Measurements from ENCODE around the gene CPTP. TPM values are rescaled to one million over a fixed set of nuclear protein-coding genes. Genes with fewer than 3 reads are reported as not detected.

Gene CPTP
- total and polyA plus RNA-seq, 2 donors (not counting 1 experiment from before 2014, with no cell fraction given) = 17.1 to 18.8 TPM

DNA sequence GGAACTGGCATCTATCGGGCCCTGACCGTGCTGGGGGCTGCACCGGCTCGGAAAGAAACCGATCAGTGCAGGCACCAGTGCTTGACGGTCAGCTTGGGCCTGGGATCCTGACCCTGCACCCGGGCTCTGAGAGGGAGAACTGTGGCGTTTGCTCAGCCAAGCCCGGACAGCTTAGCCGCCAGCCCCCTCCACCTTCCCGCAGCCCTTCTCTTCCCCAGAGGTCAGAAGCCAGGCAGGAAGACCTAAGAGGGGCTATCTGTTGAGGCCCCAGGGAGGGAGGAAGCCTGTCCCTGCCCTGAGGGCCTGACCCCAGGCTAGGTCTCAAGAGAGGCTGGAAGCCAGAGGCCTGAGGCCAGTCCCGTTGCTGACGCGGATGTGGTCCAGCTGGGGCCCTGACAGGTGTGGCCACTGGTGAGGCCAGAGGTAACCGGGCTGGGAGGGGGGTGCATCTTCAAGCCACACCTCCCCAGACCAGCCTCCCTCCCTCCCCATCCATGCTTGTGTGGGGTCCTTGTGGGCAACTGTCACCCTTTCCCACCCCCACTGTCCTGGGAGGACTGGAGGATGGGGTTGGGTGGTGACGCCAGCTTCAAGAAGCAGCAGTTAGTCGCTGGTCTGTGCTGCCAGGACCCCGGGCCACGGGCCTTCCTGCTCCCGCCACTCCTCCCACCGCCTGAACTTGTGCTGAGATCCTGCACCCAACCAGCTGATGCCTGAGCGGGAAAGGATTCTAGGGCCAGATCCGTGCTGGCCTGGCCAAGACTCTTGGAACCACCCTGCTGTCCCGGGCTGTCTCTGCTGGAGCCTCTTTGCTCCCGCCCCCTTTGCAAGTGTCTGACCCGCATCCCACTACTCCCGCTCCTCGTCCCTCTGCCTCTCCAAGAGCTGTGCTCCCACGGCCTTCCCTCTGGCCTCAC is 27.2 kb downstream of the CPTP start:
- ATAC-seq (ENCODE audit: low read depth) (no peak), DNase-seq (no peak)
- Histone ChIP-seq H3K27ac (ENCODE audit: low read length in 2 of 2) (no peak overlapping the region), H3K4me3 (ENCODE audit: control extremely low read depth in 1 of 5, extremely low read depth in 1 of 5, insufficient read depth in 1 of 5, low read depth in 2 of 5, low read length in 4 of 5) (no peak overlapping the region), H3K9ac (ENCODE audit: low read length) (no peak overlapping the region), H4K20me1 (ENCODE audit: control insufficient read depth, insufficient read depth, low read length, poor library complexity, severe bottlenecking) (peaks cover 15% of the 10 kb centered on the region), H3K79me2 (ENCODE audit: control insufficient read depth, insufficient read depth, low read length) (peaks cover 17% of the 10 kb centered on the region), H3K36me3 (replicated peaks in 1 of 2; ENCODE audit: control extremely low read depth in 1 of 2, control insufficient read depth in 1 of 2, extremely low read depth in 1 of 2, insufficient read depth in 2 of 2, low read length in 1 of 2) (no peaks in the 10 kb centered on the region), H3K4me1 (ENCODE audit: control insufficient read depth in 2 of 2, insufficient read depth in 2 of 2, low read length in 2 of 2) (peaks cover 31 to 44% of the 10 kb centered on the region in 2 donors), H3K4me2 (replicated peaks; ENCODE audit: low read depth, low read length, poor library complexity, severe bottlenecking) (no peak overlapping the region), H2AFZ (ENCODE audit: insufficient read depth, low read depth, low read length, poor library complexity, severe bottlenecking) (no peak overlapping the region), H3K27me3 (replicated peaks in 1 of 4; ENCODE audit: control extremely low read depth in 1 of 4, control insufficient read depth in 3 of 4, insufficient read depth in 4 of 4, low read length in 3 of 4) (peaks cover 0 to 36% (median 12%) of the 10 kb centered on the region in 4 experiments), H3K9me3 (ENCODE audit: control extremely low read depth in 1 of 3, control insufficient read depth in 2 of 3, insufficient read depth in 1 of 3, low read length in 2 of 3) (peaks cover 0 to 7% (median 0%) of the 10 kb centered on the region in 3 donors)
- ChIA-PET CTCF (interaction anchor here (2.4 kb wide), 1 partner anchor 19 kb away, joined by 8 read pairs; no protein-coding TSS in a partner anchor), POLR2A (no interaction called here)
- intact Hi-C loops (cut with micrococcal nuclease) = no loop called here
- no peaks in the 10 kb centered on the region for H3K9me3 Mint-ChIP-seq (ENCODE audit: insufficient read depth)
- H3K4me1 Mint-ChIP-seq = peaks cover 31% of the 10 kb centered on the region
- peaks cover 13% of the 10 kb centered on the region for H3K27me3 Mint-ChIP-seq
- peak overlapping the region; percentile 79 for H3K4me3 Mint-ChIP-seq
- WGBS (ENCODE audit: insufficient coverage) = 90% methylated on average over 28 of the region's 29 CpGs
- peak overlapping the region; percentile 61 for H3K27ac Mint-ChIP-seq
- TF ChIP-seq CTCF (IDR thresholded peaks at IDR 0.05) = no peak
- TF ChIP-seq EZH2 (IDR thresholded peaks at IDR 0.05; ENCODE audit: borderline replicate concordance, insufficient read depth, low read depth, low read length, poor library complexity, severe bottlenecking) = no peak
